DOHH2 (cell line): ENCODE measurements around the gene FAIM2.

Source experiments
- EZH2phosphoT487 ChIP-seq: fragments of 200-600 bp; sonication (generic); IDR thresholded peaks from 2 replicates; pipeline ENCODE4 v1.6.1; 2017; ENCODE audit warnings: borderline replicate concordance, mild to moderate bottlenecking, antibody characterized with exemption, low read length, moderate library complexity, mixed read lengths
- TF ChIP-seq, protein P1 (sequence below): fragments of 200-600 bp; sonication (generic); IDR thresholded peaks from one replicate; pipeline ENCODE4 v1.5.1; 2014; ENCODE audit warnings: antibody characterized with exemption, mild to moderate bottlenecking, low read depth, low read length; ENCODE audit not compliant: poor library complexity, severe bottlenecking

DNA sequence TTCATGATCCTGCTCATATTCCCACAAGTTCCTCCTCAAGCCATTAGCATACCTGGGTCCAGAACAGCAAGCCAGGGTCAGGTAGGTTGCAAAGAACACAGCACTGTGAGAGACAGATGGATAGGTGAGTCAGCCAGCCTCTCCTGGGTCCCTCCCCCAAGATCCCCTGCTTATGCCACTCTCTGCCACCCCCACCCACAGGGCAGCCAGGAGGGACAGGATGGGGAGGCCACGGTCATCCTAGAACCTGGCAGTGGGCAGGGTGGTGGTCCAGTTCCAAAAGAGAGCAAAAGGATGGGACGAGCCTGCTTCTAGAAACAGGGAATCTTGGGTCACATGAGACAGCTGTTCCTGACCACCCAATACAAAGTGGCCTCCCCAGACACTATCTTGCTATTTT is 12.7 kb downstream of the FAIM2 start:
- TF ChIP-seq, protein P1, sequence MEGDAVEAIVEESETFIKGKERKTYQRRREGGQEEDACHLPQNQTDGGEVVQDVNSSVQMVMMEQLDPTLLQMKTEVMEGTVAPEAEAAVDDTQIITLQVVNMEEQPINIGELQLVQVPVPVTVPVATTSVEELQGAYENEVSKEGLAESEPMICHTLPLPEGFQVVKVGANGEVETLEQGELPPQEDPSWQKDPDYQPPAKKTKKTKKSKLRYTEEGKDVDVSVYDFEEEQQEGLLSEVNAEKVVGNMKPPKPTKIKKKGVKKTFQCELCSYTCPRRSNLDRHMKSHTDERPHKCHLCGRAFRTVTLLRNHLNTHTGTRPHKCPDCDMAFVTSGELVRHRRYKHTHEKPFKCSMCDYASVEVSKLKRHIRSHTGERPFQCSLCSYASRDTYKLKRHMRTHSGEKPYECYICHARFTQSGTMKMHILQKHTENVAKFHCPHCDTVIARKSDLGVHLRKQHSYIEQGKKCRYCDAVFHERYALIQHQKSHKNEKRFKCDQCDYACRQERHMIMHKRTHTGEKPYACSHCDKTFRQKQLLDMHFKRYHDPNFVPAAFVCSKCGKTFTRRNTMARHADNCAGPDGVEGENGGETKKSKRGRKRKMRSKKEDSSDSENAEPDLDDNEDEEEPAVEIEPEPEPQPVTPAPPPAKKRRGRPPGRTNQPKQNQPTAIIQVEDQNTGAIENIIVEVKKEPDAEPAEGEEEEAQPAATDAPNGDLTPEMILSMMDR = no peak
- TF ChIP-seq EZH2phosphoT487 = no peak
